NAMALWA (cell line): ENCODE measurements around the gene MYBPC3.

ENCODE experiments used
- DNase-seq: peaks from one replicate; pipeline ENCODE4 v3.0.0-alpha.2; 2015; ENCODE audit warnings: low spot score

The MYBPC3 gene

GRCh38 chr11:47352556-47352955 lies at the start of gene MYBPC3:
Gene MYBPC3 (minus strand): TSS chr11:47352702. CDS start chr11:47352647, 55 bp downstream.
- no peak for DNase-seq

- DNase-seq: peak; percentile 88
Observed at GRCh38 chr11:47400768-47401279, 48.3 kb upstream of the MYBPC3 start.

- DNase-seq: peak; percentile 71
Observed at GRCh38 chr11:47399860-47400767, 47.6 kb upstream of the MYBPC3 start.

- DNase-seq: no peak
Observed at GRCh38 chr11:47398551-47398950, 46.0 kb upstream of the MYBPC3 start.

GRCh38 chr11:47398011-47398410 lies 45.5 kb upstream of the MYBPC3 start:
- DNase-seq: no peak

GRCh38 chr11:47396049-47396320 lies 43.5 kb upstream of the MYBPC3 start:
- no peak for DNase-seq

GRCh38 chr11:47395223-47396048 lies 42.9 kb upstream of the MYBPC3 start:
- DNase-seq: peak; percentile 48

GRCh38 chr11:47394322-47395222 lies 42.1 kb upstream of the MYBPC3 start:
- DNase-seq: peak; percentile 80

GRCh38 chr11:47394050-47394321 lies 41.5 kb upstream of the MYBPC3 start:
- DNase-seq: no peak

- no peak for DNase-seq
Observed at GRCh38 chr11:47393163-47394049, 40.9 kb upstream of the MYBPC3 start.

- no peak for DNase-seq
Observed at GRCh38 chr11:47392546-47393162, 40.2 kb upstream of the MYBPC3 start.

GRCh38 chr11:47391711-47392432 lies 39.4 kb upstream of the MYBPC3 start:
- DNase-seq: no peak

- DNase-seq: no peak
Observed at GRCh38 chr11:47391077-47391583, 38.6 kb upstream of the MYBPC3 start.

GRCh38 chr11:47390422-47390760 lies 37.9 kb upstream of the MYBPC3 start:
- no peak for DNase-seq

GRCh38 chr11:47389577-47390421 lies 37.3 kb upstream of the MYBPC3 start:
- no peak for DNase-seq

GRCh38 chr11:47388697-47389576 lies 36.4 kb upstream of the MYBPC3 start:
- no peak for DNase-seq

GRCh38 chr11:47387944-47388696 lies 35.6 kb upstream of the MYBPC3 start:
- no peak for DNase-seq
